Ishikawa (cell line): ENCODE data around the gene HNRNPLL.

Experiments used
- CEBPB ChIP-seq: IDR thresholded peaks from 2 replicates; pipeline ENCODE4 v1.6.1; 2012
- CREB1 ChIP-seq: IDR thresholded peaks from 2 replicates; pipeline ENCODE4 v1.6.1; 2012; ENCODE audit warnings: low read depth
- EGR1 ChIP-seq: IDR thresholded peaks from 2 replicates; pipeline ENCODE4 v1.6.1; 2012
- EP300 ChIP-seq: IDR thresholded peaks from 2 replicates; pipeline ENCODE4 v1.6.1; 2012; ENCODE audit warnings: borderline replicate concordance
- FOXM1 ChIP-seq: IDR thresholded peaks from 2 replicates; pipeline ENCODE4 v1.6.1; 2012; ENCODE audit warnings: low read depth, borderline replicate concordance
- MAX ChIP-seq: IDR thresholded peaks from 2 replicates; pipeline ENCODE4 v1.6.1; 2012
- NFIC ChIP-seq: IDR thresholded peaks from 2 replicates; pipeline ENCODE4 v1.6.1; 2012
- RAD21 ChIP-seq: IDR thresholded peaks from 2 replicates; pipeline ENCODE4 v1.6.1; 2012; ENCODE audit warnings: low read depth
- REST ChIP-seq: IDR thresholded peaks from 2 replicates; pipeline ENCODE4 v1.6.1; 2012; ENCODE audit warnings: low read depth, mild to moderate bottlenecking
- TAF1 ChIP-seq: IDR thresholded peaks from 2 replicates; pipeline ENCODE4 v1.6.1; 2012; ENCODE audit warnings: low read depth, mild to moderate bottlenecking
- TCF12 ChIP-seq: IDR thresholded peaks from 2 replicates; pipeline ENCODE4 v1.6.1; 2012; ENCODE audit warnings: low read depth
- TEAD4 ChIP-seq: IDR thresholded peaks from 2 replicates; pipeline ENCODE4 v1.6.1; 2012
- USF1 ChIP-seq: IDR thresholded peaks from 2 replicates; pipeline ENCODE4 v1.6.1; 2012
- YY1 ChIP-seq: IDR thresholded peaks from 2 replicates; pipeline ENCODE4 v1.6.1; 2012; ENCODE audit warnings: low read depth
- ZBTB7A ChIP-seq: IDR thresholded peaks from 2 replicates; pipeline ENCODE4 v1.6.1; 2012; ENCODE audit warnings: low read depth

HNRNPLL gene

GRCh38 chr2:38557981-38558380, 44.7 kb downstream of the HNRNPLL start:
- TF ChIP-seq EGR1 (no peak), YY1 (no peak), CREB1 (no peak), NFIC (no peak), TAF1 (no peak), TCF12 (no peak), EP300 (no peak)

- no peak for TF ChIP-seq EP300
- TF ChIP-seq MAX, result no peak
- TF ChIP-seq TCF12, result no peak
- no peak for TF ChIP-seq USF1
- TF ChIP-seq CREB1, result no peak
- TF ChIP-seq EGR1, result no peak
- TF ChIP-seq TAF1, result no peak
These were observed 45.5 kb downstream of the HNRNPLL start for GRCh38 chr2:38557217-38557616.

GRCh38 chr2:38556006-38556801, 46.5 kb downstream of the HNRNPLL start:
- no peak for TF ChIP-seq TCF12
- no peak for TF ChIP-seq REST
- TF ChIP-seq ZBTB7A, result no peak
- no peak for TF ChIP-seq RAD21
- TF ChIP-seq MAX, result no peak
- TF ChIP-seq NFIC, result no peak
- no peak for TF ChIP-seq TEAD4
- TF ChIP-seq YY1, result no peak
- TF ChIP-seq CREB1, result no peak
- no peak for TF ChIP-seq EP300
- TF ChIP-seq USF1, result no peak
- no peak for TF ChIP-seq FOXM1
- no peak for TF ChIP-seq EGR1
- TF ChIP-seq TAF1, result no peak
- no peak for TF ChIP-seq CEBPB

GRCh38 chr2:38554973-38555595, 47.6 kb downstream of the HNRNPLL start:
- TF ChIP-seq RAD21 (peak; percentile 5; the same call in 1 of the 2 replicates), EGR1 (no peak)

- TF ChIP-seq YY1 (no peak), CEBPB (no peak), EGR1 (no peak), TEAD4 (no peak), MAX (no peak), TAF1 (no peak), TCF12 (no peak), RAD21 (no peak), REST (no peak), CREB1 (no peak), EP300 (no peak), FOXM1 (no peak)
These were observed 49.2 kb downstream of the HNRNPLL start for GRCh38 chr2:38553554-38553953.

- TF ChIP-seq ZBTB7A (no peak), RAD21 (no peak), TAF1 (no peak), REST (no peak), EGR1 (no peak), YY1 (no peak), MAX (no peak), EP300 (no peak), TCF12 (no peak)
These were observed 50.5 kb downstream of the HNRNPLL start for GRCh38 chr2:38552259-38552658.
